Aorta (tissue), 5 donors: ENCODE results near the gene CDC25C. TPM values are rescaled to one million over a fixed set of nuclear protein-coding genes. Genes with fewer than 3 reads are reported as not detected.
A peak's percentile ranks its signal among the peaks of the same experiment; 100 is the strongest.

ENCODE experiments used
- ATAC-seq: fragments of 200-7000 bp; cut with Tn5 transposase; one replicate; pipeline ENCODE4 v1.9.1; 2022; ENCODE audit warnings: moderate library complexity; ENCODE audit not compliant: low FRiP score
- DNase-seq, 2 donors: peaks; one replicate each; pipeline ENCODE4 v3.0.0-alpha.2; 2020
- H3K27ac ChIP-seq, 2 donors: one replicate each; pipeline ENCODE4 v1.5.1; 2013; ENCODE audit warnings: low read length in 2 of 2, mild to moderate bottlenecking in 2 of 2, moderate library complexity in 2 of 2, control low read depth in 1 of 2, inconsistent platforms in 1 of 2, low read depth in 1 of 2
- H3K27me3 ChIP-seq, 2 donors: one replicate each; pipeline ENCODE4 v1.6.1; 2013; ENCODE audit warnings: control low read depth in 1 of 2, low read length in 1 of 2, mild to moderate bottlenecking in 1 of 2, moderate library complexity in 1 of 2; ENCODE audit not compliant: insufficient read depth in 2 of 2, control insufficient read depth in 1 of 2
- H3K36me3 ChIP-seq, 2 donors: one replicate each; pipeline ENCODE4 v1.6.1; 2013; ENCODE audit warnings: control low read depth in 1 of 2, low read length in 1 of 2, mild to moderate bottlenecking in 1 of 2; ENCODE audit not compliant: insufficient read depth in 2 of 2, control insufficient read depth in 1 of 2
- H3K4me1 ChIP-seq, 2 donors: one replicate each; pipeline ENCODE4 v1.6.1; 2013; ENCODE audit warnings: low read length in 2 of 2, control low read depth in 1 of 2, mild to moderate bottlenecking in 1 of 2, moderate library complexity in 1 of 2; ENCODE audit not compliant: insufficient read depth in 2 of 2, control insufficient read depth in 1 of 2
- H3K4me3 ChIP-seq, 2 donors: one replicate each; pipeline ENCODE4 v1.5.1; 2013; ENCODE audit warnings: low read length in 2 of 2, control low read depth in 1 of 2, mild to moderate bottlenecking in 1 of 2
- H3K9me3 ChIP-seq: one replicate; pipeline ENCODE4 v1.6.1; 2013; ENCODE audit warnings: mild to moderate bottlenecking, low read length; ENCODE audit not compliant: control insufficient read depth
- WGBS, 2 donors: extraction: QIAGEN DNeasy Blood & Tissue Kit; methylation state at CpG; one replicate each; pipeline ENCODE4 v1.1.7; 2013; 5-methylcytosine and 5-hydroxymethylcytosine counted together
- intact Hi-C, 2 donors: fragments of 100-400 bp; cut with DNase I; formaldehyde crosslinking; loops; one replicate each; pipeline versions ENCODE4 v1.14.2 to v1.15.0; 2022
- polyA plus RNA-seq, 2 donors: library from polyadenylated mRNA; stranded (reverse); fragments of 200-250 nt; gene quantifications; one replicate each; pipeline ENCODE4 v1.2.3, GENCODE V29; 2013
- total RNA-seq, 2 donors: library from RNA; stranded (reverse); fragmentation: NEBNext Ultra II Directional; extraction: Animal tissue kit (Norgen Biotek cat#: 25700); gene quantifications; one replicate each; pipeline ENCODE4 v1.2.1, GENCODE V29; 2021
- donor health status: healthy with polysubstance abuse.
- donor health status: Bipolar disorder and iron deficiency.
- donor health status: DM: no; HTN: no; CAD: no.
- donor health status: DM: no; HTN: no; CAD: no.
- donor health status: DM: yes; HTN: yes; CAD: no.

The CDC25C gene
- total and polyA plus RNA-seq, 4 donors, result 0.38 TPM; not detected in 3

DNA sequence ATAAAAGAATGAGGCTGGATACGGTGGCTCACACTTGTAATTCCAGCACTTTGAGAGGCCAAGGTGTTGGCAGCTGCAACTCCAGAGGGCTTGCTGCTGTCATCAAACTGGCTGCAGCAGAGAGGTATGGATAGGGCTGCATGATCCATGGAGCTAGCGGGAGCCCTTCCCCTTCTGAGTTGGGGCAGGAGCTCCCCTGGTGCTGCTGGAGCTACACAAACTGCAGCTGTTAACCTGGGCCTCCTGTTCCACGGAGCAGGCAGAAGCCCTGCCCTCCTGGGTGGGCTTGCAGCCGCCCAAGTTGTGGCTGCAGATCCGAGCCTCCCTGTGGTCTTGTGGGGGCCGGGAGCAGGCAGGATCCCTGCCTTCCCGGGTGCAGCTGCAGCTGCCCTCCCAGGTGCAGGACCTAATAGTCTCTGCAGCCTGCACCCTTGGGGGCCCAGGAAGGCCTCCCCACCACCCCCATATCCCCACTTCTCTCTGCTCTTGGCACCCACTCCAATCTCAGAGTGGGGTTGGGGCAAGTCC lies 15.8 kb downstream of the CDC25C start:
- DNase-seq (no peak), ATAC-seq (no peak)
- no peaks in the 10 kb centered on the region for H3K36me3 ChIP-seq
- H3K9me3 ChIP-seq, result no peaks in the 10 kb centered on the region
- no peaks in the 10 kb centered on the region for H3K27me3 ChIP-seq
- no peak overlapping the region for H3K27ac ChIP-seq
- intact Hi-C loops, result no loop called here
- H3K4me1 ChIP-seq, result no peaks in the 10 kb centered on the region
- no peak overlapping the region for H3K4me3 ChIP-seq
- WGBS, 2 donors, result 95% methylated on average over 7 of the region's 7 CpGs

DNA sequence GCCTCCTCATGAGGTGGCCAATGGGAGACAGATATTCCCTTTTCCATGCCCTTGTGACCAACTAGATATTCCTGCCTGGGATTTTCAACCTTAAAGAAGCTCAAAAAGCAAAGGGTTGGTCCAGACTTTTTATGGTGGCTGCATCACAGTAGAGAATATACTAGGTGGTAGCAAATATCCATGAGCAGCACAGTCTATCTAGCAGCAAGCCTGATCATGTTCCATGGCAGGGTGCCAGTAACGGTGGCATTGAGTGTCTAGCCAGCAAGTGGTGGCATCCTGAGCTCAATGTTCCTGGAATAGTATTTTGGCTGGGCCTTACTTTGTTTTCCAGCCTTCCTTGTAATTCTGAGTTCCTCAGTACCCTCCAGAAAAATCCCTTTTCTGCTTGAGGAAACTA lies 25.8 kb downstream of the CDC25C start:
- Histone ChIP-seq H3K9me3 (no peaks in the 10 kb centered on the region), H3K27me3 (no peaks in the 10 kb centered on the region), H3K27ac (no peak overlapping the region), H3K36me3 (no peaks in the 10 kb centered on the region), H3K4me1 (no peaks in the 10 kb centered on the region), H3K4me3 (no peak overlapping the region)
- WGBS, 2 donors, result 4 to 8% methylated on average over 1 of the region's 1 CpG
- no peak for ATAC-seq
- intact Hi-C loops, result no loop called here
- DNase-seq, result no peak

DNA sequence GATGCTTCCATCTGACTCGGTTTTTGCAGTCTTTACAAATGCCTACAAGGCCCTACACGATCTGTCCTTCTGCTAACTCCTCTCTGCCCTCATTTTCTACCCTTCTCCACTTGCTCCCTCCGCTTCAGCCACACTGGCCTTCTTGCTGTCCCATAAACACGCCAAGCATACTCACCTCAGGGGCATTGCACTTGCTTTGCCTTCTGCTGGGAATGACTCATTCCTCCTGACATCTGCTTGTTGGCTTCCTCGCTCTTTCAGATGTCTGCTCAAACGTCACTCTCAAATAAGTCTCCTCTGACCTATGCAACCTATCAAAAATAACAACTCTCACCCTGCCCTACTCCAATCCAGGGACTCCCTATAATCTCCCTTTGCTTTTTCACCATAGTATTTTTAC lies 28.2 kb downstream of the CDC25C start:
- Histone ChIP-seq H3K4me3 (no peak overlapping the region), H3K9me3 (no peaks in the 10 kb centered on the region), H3K27ac (no peak overlapping the region), H3K36me3 (no peaks in the 10 kb centered on the region), H3K27me3 (no peaks in the 10 kb centered on the region), H3K4me1 (no peaks in the 10 kb centered on the region)
- 85 to 88% methylated on average over 6 of the region's 6 CpGs for WGBS, 2 donors
- intact Hi-C loops, result no loop called here
- ATAC-seq (no peak), DNase-seq (no peak)

DNA sequence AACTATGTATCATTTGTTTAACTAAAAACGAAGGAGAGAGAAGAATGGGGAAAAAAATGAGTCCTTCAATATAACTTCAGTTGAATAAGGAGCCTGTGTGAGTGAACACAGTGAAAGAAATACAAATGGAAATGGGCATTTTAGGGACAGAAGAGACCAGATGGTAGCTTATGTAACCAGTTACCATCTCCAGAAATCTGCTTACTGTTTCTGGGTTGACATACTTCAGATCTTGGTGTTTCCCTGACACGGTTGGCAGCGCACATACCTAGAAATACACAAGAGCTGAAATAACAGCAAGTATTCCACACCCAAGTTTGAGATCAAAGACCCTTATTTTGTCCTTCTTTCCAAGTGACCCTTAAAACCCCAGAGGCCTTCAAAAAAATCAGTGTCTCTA lies 42.3 kb downstream of the CDC25C start:
- ATAC-seq, result no peak
- WGBS, 2 donors, result 83 to 87% methylated on average over 3 of the region's 3 CpGs
- intact Hi-C loops, result no loop called here
- no peaks in the 10 kb centered on the region for H3K4me1 ChIP-seq
- H3K36me3 ChIP-seq, result no peaks in the 10 kb centered on the region
- DNase-seq, result no peak
- H3K27ac ChIP-seq, result no peak overlapping the region
- no peaks in the 10 kb centered on the region for H3K9me3 ChIP-seq
- no peak overlapping the region for H3K4me3 ChIP-seq
- no peaks in the 10 kb centered on the region for H3K27me3 ChIP-seq

DNA sequence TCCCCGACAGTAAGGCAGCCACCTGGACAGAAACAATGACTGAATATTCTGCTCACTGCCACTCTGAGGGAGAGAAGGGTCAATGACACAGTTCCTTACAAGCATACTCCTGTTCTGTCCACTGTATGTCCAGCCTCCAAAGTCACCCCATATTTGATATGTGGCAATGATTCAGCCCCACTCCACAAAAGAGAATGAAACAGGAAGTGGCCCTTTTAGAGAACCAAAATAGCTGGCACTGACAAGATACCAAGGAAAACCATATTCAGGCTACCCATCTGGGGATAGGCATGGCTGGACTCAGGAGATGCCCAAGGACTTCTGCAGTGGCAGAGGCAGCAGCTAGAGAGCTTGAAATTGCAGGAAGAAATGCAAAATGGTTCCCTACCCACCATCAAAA lies 44.4 kb downstream of the CDC25C start:
- no peaks in the 10 kb centered on the region for H3K4me1 ChIP-seq
- 98 to 100% methylated on average over 1 of the region's 1 CpG for WGBS, 2 donors
- H3K9me3 ChIP-seq, result no peaks in the 10 kb centered on the region
- DNase-seq (no peak), ATAC-seq (no peak)
- H3K27ac ChIP-seq, result no peak overlapping the region
- no peaks in the 10 kb centered on the region for H3K27me3 ChIP-seq
- intact Hi-C loops, result no loop called here
- no peaks in the 10 kb centered on the region for H3K36me3 ChIP-seq
- H3K4me3 ChIP-seq, result no peak overlapping the region

DNA sequence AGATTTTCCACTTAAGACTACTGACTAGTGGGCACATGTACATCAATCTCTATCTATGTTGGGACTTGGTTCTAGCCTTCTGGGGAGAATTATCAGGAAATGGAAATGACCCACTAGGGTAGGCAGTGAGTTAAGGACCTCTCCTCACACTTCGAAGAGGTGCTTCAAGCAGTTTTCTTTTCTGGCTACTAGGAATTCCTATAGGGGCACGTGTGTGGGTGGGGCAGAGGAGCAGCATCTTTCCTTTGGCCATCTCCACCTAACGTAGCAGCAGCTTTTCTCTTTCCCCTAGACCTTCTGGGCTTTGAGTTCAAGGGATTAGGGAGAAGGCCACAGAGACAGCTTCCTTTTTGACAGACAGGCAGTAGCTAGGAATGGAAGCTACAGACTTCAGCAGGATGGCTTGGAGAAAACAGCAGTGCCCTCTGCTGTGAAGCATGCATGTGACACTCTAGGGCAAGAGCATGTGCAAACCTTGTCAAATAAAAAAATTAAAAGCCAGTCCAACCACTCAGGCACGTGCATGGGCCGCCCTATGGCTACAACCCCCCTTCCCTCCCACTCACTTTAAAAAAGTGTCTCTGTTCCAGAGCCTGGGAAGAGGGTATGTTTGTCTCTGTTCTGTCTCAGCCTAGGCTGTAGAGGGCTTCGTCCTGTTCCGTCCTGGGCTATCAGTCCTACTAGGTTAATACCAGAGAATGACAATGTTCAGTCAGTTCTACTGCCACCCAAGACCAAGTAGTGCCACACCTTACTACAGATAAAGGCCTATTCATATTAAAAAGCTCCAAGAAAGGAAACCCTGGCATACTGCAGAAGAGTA lies 48.5 kb downstream of the CDC25C start:
- WGBS, 2 donors, result 61 to 65% methylated on average over 7 of the region's 7 CpGs

DNA sequence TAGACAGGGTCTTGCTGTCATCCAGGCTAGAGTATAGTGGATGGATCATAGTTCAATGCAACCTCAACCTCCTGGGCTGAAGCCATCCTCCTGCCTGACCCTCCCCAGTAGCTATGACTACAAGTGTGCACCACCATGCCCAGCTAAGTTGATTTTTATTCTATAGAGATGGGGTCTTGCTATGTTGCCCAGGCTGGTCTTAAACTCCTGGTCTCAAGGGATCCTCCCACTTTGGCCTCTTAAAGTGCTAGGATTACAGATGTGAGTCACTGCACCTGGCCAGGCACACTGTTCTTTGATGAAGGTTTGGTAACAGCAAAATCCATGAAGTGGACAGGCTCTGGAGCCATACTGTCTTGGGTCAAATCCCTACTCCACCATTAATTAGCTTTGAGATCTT lies 50.7 kb downstream of the CDC25C start:
- H3K4me1 ChIP-seq, result no peaks in the 10 kb centered on the region
- no peaks in the 10 kb centered on the region for H3K36me3 ChIP-seq
- ATAC-seq (no peak), DNase-seq (no peak)
- intact Hi-C loops, result loop anchor here in 1 of 2 donors (5.0 kb wide), 1 partner anchor 59 kb away; no protein-coding TSS in a partner anchor
- no peaks in the 10 kb centered on the region for H3K27me3 ChIP-seq
- no peak overlapping the region for H3K4me3 ChIP-seq
- no peaks in the 10 kb centered on the region for H3K9me3 ChIP-seq
- no peak overlapping the region for H3K27ac ChIP-seq

More for the DNA sequence above, 48.5 kb downstream of the CDC25C start:
- DNase-seq (no peak), ATAC-seq (peak; percentile 54)
- Histone ChIP-seq H3K27ac (no peak overlapping the region), H3K27me3 (no peaks in the 10 kb centered on the region), H3K4me1 (no peaks in the 10 kb centered on the region), H3K4me3 (no peak overlapping the region), H3K36me3 (no peaks in the 10 kb centered on the region), H3K9me3 (no peaks in the 10 kb centered on the region)
- intact Hi-C loops, result loop anchor here in 1 of 2 donors (5.0 kb wide), 1 partner anchor 61 kb away; no protein-coding TSS in a partner anchor

DNA sequence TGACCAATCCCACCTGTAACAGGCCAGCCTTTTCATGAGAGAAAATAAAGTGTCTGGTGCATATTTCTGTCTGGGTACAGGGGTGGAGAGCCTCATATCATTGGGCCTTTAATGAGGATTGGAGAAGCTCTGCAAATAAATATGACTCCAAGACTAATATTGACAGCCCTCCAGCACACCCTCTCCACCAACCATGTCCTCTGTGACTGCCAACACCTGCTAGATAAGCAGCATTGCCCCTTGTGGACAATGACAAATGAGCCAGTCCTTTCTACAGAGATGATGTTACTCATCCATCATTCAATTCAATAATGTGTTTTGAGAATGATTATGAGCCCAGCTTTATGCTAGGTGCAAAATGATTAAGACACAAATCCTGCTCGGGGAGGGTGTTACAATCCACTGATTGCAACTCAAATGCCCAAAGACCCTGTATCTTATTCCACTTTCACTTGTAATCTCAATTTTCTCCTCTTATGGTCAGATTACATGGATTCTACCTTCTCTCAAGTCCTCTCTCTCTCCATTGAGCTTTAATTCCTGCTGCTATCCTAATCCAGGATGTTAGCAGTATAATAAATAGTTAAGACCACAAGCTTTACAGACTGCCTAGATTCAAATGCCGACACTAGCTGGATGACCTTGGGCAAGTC lies 55.1 kb downstream of the CDC25C start:
- Histone ChIP-seq H3K9me3 (no peaks in the 10 kb centered on the region), H3K4me1 (no peaks in the 10 kb centered on the region), H3K27ac (no peak overlapping the region), H3K4me3 (no peak overlapping the region), H3K36me3 (no peaks in the 10 kb centered on the region), H3K27me3 (no peaks in the 10 kb centered on the region)
- 85 to 86% methylated on average over 2 of the region's 2 CpGs for WGBS, 2 donors
- intact Hi-C loops, result no loop called here
- no peak for ATAC-seq
- no peak for DNase-seq

DNA sequence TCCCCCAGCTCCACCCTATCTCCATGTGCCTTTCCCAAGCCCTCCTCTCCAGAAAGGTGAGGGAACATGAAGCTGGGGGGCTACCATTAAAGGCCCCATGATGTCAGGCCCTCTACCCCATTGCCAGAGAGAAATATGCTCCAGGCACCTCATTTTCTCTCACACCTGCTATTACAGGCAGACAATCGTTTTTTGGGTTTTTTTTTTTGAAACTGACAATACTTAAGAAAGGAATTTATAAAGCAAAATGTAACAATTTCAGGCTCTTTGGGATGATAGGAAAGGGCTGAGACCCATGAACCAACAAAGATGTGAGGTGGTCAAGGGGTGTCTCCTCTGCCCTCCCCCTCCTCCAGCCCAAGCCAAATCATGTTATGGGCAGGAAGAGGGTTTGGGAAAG lies 55.7 kb downstream of the CDC25C start:
- intact Hi-C loops, result no loop called here
- WGBS, 2 donors, result 77 to 80% methylated on average over 1 of the region's 1 CpG

More for the DNA sequence above, 55.7 kb downstream of the CDC25C start:
- ATAC-seq (no peak), DNase-seq (no peak)
- Histone ChIP-seq H3K27ac (no peak overlapping the region), H3K9me3 (no peaks in the 10 kb centered on the region), H3K4me3 (no peak overlapping the region), H3K36me3 (no peaks in the 10 kb centered on the region), H3K27me3 (no peaks in the 10 kb centered on the region), H3K4me1 (no peaks in the 10 kb centered on the region)
